ENCODE data around the gene MAP3K13. TPM values are rescaled to one million over a fixed set of nuclear protein-coding genes. Genes with fewer than 3 reads are reported as not detected.

MAP3K13 gene
- total RNA-seq, 6 experiments from 2014 or later = 20.9 to 28.4 (median 25.1) TPM

DNA sequence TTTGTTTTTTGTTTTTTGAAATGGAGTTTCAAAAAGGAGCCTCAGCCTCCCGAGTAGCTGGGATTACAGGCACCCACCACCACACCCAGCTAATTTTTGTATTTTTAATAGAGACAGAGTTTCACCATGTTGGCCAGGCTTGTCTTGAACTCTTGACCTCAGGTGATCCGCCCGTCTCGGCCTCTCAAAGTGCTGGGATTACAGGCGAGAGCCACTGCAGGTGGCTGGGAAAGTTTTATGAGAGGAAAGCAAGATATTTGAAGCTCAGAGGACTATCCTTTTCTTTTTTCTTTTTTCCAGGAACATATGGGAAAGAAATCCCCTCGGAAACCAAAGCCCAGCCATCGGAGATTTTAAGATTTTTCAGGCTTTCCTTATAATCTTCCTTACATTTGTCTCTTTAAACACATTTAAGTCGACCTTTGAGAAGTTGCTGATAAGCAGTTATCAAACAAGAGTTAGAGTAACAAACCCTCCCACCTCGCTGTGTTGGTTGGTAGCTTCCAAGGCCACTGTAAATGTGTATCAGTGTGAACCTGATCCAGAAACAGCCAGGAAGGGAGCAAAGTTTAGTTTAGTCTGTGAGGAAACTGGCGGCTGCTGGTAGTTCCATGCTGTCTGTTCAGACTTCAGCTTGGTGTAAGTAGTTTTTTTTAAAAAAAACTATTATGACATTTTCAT lies 34.5 kb upstream of the MAP3K13 start:
- Mint-ChIP-seq H3K4me3 (no peak overlapping the region), H3K4me1 (ENCODE audit: low read depth) (peaks cover 12% of the 10 kb centered on the region), H3K9me3 (no peaks in the 10 kb centered on the region), H3K27me3 (ENCODE audit: insufficient read depth) (peaks cover 1% of the 10 kb centered on the region; the same call in 1 of the 2 replicates), H3K27ac (no peak overlapping the region), H3K36me3 (ENCODE audit: low read depth) (no peaks in the 10 kb centered on the region)
- DNase-seq = no peak
- TF ChIP-seq, protein P1, sequence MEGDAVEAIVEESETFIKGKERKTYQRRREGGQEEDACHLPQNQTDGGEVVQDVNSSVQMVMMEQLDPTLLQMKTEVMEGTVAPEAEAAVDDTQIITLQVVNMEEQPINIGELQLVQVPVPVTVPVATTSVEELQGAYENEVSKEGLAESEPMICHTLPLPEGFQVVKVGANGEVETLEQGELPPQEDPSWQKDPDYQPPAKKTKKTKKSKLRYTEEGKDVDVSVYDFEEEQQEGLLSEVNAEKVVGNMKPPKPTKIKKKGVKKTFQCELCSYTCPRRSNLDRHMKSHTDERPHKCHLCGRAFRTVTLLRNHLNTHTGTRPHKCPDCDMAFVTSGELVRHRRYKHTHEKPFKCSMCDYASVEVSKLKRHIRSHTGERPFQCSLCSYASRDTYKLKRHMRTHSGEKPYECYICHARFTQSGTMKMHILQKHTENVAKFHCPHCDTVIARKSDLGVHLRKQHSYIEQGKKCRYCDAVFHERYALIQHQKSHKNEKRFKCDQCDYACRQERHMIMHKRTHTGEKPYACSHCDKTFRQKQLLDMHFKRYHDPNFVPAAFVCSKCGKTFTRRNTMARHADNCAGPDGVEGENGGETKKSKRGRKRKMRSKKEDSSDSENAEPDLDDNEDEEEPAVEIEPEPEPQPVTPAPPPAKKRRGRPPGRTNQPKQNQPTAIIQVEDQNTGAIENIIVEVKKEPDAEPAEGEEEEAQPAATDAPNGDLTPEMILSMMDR (IDR thresholded peaks at IDR 0.05) = no peak

DNA sequence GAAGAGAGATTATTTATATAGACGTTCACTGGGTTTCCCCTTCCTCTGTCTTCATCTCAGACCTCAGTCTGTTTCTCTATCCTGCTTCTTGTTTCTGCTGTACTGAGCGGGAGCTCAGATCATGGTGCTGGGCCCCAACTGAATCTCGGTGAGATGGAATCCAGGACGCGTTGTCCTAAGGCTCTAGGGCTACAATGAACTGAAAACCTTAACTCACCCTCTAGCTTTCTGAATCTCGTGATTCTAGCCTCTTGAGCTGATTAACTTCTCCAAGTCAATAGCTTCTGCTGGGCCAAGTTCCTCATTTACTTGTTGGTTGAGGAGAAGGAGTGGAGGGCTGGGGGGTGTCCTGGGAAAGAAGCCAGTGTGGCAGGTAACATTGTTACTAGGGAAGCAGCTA lies 32.7 kb upstream of the MAP3K13 start:
- Mint-ChIP-seq H3K4me1 (ENCODE audit: low read depth) (peaks cover 12% of the 10 kb centered on the region), H3K27ac (no peak overlapping the region), H3K36me3 (ENCODE audit: low read depth) (no peaks in the 10 kb centered on the region), H3K27me3 (ENCODE audit: insufficient read depth) (peaks cover 1% of the 10 kb centered on the region; the same call in 1 of the 2 replicates), H3K4me3 (no peak overlapping the region), H3K9me3 (no peaks in the 10 kb centered on the region)
- TF ChIP-seq, protein P1 (IDR thresholded peaks at IDR 0.05) = no peak
- DNase-seq = no peak

DNA sequence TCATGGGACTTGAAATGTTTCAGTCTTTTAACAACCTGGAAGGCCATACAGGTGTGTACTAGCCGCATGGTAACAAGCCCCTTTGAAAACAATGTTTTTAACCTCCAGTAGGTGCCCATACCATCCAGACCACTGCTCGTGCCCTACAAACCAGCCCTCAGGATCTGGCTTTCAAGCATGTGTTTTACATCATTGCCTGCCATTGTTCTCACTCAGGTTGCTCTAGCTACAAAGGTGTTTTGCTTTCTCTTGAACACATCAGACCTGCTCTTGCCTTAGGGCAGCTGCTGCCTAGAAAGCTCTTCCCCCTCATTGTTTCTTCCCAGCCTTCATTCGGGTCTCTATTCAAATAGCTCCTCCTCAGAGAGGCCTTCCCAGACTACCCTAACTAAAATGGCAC lies 32.3 kb upstream of the MAP3K13 start:
- H3K27ac Mint-ChIP-seq = no peak overlapping the region
- no peak overlapping the region for H3K4me3 Mint-ChIP-seq

DNA sequence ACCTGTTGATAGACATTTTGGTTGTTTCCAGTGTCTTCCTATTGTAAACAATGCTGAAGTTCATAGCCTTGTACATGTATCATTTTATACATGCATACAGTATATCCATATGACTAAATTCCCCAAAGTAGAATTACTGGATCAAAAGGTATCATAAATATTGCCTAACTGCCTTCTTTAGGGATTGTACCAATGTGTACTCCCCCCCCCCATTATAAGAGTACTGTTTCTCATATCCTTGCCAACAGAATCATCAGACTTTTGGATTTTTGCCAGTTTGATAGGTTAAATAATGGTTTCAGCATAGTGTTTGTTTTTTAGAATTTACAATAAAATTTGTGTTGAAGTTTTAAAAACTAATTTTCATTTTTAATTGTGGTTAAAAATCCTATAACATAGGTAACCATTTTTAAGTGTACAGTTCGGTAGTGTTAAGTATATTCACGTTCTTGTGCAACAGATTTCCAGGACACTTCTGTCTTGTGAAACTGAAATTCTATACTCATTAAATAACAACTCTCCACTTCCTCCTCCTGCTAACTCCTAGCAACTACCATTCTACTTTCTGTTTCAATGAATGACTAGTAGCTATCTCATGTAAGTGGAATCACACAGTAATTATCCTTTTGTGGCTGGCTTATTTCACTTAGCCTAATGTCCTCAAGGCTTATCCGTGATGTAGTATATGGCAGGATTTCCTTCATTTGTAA lies 30.8 kb upstream of the MAP3K13 start:
- TF ChIP-seq, protein P1 (IDR thresholded peaks at IDR 0.05) = no peak
- no peaks in the 10 kb centered on the region for H3K36me3 Mint-ChIP-seq (ENCODE audit: low read depth)
- no peaks in the 10 kb centered on the region for H3K9me3 Mint-ChIP-seq
- no peak overlapping the region for H3K4me3 Mint-ChIP-seq
- DNase-seq = peak; percentile 60
- peaks cover 1% of the 10 kb centered on the region; the same call in 1 of the 2 replicates for H3K27me3 Mint-ChIP-seq (ENCODE audit: insufficient read depth)
- H3K4me1 Mint-ChIP-seq (ENCODE audit: low read depth) = peaks cover 20% of the 10 kb centered on the region
- H3K27ac Mint-ChIP-seq = no peak overlapping the region; the same call in 1 of the 2 replicates

More for the DNA sequence above, 32.3 kb upstream of the MAP3K13 start:
- TF ChIP-seq, protein P1 (IDR thresholded peaks at IDR 0.05) = no peak
- Mint-ChIP-seq H3K36me3 (ENCODE audit: low read depth) (no peaks in the 10 kb centered on the region), H3K9me3 (no peaks in the 10 kb centered on the region), H3K4me1 (ENCODE audit: low read depth) (peaks cover 13% of the 10 kb centered on the region), H3K27me3 (ENCODE audit: insufficient read depth) (peaks cover 1% of the 10 kb centered on the region; the same call in 1 of the 2 replicates)
- DNase-seq = no peak

DNA sequence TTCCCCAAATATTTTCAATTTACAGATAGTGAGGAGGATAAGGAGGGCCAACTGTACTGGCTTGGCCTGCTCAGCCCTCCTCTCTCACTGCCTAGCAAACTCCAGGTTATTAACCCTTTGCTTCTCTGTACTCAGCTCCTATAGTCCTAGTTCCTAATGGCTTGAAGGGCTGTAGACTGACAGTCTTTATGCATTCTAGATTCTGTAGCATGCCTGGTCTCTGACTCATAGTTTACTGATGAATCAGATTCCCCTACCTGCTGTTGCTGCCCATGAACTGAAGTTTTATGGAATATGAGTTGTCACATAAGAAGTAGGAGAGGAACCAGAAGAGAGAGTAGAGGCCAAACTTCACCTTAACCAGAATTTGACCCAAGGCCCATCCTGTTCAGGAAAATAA lies 27.1 kb upstream of the MAP3K13 start:
- Mint-ChIP-seq H3K27me3 (ENCODE audit: insufficient read depth) (no peaks in the 10 kb centered on the region), H3K4me1 (ENCODE audit: low read depth) (peaks cover 20% of the 10 kb centered on the region), H3K9me3 (no peaks in the 10 kb centered on the region), H3K27ac (no peak overlapping the region), H3K36me3 (ENCODE audit: low read depth) (no peaks in the 10 kb centered on the region), H3K4me3 (no peak overlapping the region; the same call in 1 of the 2 replicates)
- DNase-seq = peak; percentile 58
- TF ChIP-seq, protein P1 (IDR thresholded peaks at IDR 0.05) = no peak
